ENCODE data around the gene SRC.
A peak's percentile ranks its signal among the peaks of the same experiment; 100 is the strongest.

SRC gene

DNA sequence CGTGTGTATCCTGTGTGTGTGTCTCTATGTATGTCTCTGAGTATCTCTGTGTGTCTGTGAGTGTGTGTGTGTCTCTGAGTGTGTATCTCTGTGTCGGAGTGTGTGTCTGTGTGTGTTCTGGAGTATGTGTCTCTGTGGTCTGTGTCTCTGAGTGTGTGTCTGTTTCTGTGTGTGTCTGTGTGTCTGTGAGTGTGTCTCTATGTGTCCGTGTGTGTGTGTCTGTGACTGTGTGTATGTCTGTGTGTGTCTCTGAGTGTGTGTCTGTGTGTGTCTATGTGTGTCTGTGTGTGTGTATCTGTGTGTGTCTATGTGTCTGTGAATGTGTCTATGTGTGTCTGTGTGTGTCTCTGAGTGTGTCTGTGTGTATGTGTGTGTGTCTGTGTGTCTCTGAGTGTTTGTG lies 73.4 kb downstream of the SRC start:
- Histone ChIP-seq H3K36me3 (ENCODE audit: insufficient read depth, low read length) (no peaks in the 10 kb centered on the region), H3K4me3 (no peak overlapping the region), H3K27ac (no peak overlapping the region), H3K9me3 (ENCODE audit: low read depth, low read length) (no peaks in the 10 kb centered on the region), H3K9ac (ENCODE audit: insufficient read length) (no peak overlapping the region)
- TF ChIP-seq EZH2 (IDR thresholded peaks at IDR 0.05) (no peak), FOXP2 (optimal IDR thresholded peaks at IDR 0.05; ENCODE audit: control extremely low read depth, extremely low read length, insufficient read depth) (no peak), POLR2AphosphoS5 (IDR thresholded peaks at IDR 0.05; ENCODE audit: borderline replicate concordance, low read depth, low read length) (no peak)
- DNase-seq (ENCODE audit: low read depth, low spot score): no peak

DNA sequence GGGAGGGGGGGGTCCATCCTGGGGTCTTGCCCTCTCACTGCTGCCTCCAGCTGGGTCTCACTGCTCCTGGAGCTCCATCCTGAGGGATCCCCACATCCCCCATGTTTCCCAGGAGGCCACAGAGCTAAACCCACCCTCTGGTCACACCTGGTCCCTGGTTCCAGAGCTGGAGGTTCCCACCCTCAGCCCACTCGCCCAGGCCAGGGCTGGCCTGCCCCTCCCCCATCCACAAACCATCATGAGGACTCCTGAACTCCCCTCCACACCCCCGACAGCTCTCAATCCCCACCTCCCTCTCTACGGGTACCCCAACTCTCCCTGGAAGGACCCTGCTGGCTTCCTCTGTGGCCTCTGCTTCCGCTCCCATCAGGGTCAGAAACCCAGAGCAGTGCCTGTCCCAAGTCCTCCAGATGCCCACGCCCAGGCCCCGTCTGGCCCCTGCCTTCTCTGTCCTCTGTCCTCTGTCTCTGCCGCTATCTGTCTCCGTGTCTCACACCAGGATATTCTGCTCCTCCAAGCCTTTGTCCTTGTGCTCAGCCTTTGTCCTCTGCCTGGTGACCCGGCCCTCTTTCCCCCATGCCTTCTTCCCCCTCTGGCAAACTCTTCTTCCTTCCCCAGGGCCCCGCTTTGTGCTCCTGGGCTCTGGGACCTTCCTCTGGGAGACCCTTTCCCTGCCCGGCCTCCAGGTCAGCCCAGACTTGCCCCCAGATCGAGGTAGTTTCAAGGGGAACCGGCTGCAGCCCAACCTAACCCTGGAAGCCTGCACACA lies 74.0 kb downstream of the SRC start:
- TF ChIP-seq FOXP2 (optimal IDR thresholded peaks at IDR 0.05; ENCODE audit: control extremely low read depth, extremely low read length, insufficient read depth): no peak
- TF ChIP-seq POLR2AphosphoS5 (IDR thresholded peaks at IDR 0.05; ENCODE audit: borderline replicate concordance, low read depth, low read length): no peak
- no peak for TF ChIP-seq EZH2 (IDR thresholded peaks at IDR 0.05)
- H3K9ac ChIP-seq (ENCODE audit: insufficient read length): no peak overlapping the region
- H3K4me3 ChIP-seq: no peak overlapping the region
- DNase-seq (ENCODE audit: low read depth, low spot score): no peak
- no peaks in the 10 kb centered on the region for H3K9me3 ChIP-seq (ENCODE audit: low read depth, low read length)
- no peak overlapping the region for H3K27ac ChIP-seq
- H3K36me3 ChIP-seq (ENCODE audit: insufficient read depth, low read length): no peaks in the 10 kb centered on the region

DNA sequence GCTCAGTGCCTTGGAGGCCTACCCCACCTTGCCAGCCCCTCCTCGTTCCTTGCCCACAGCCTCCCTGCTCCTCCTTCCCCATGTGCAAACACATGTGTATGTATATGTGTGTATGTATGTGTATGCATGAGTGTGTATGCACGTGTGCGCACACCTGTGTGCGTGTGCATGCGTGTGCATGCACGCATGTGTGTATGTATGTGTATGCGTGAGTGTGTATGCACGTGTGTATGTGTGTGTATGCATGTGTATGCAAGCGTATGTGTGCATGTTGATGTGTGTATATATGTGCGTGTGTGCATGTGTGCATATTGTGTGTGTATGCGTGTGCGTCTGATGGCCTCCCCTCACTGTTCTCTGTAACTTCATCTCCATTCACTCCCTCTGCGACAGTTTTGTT lies 74.7 kb downstream of the SRC start:
- Histone ChIP-seq H3K4me3 (no peak overlapping the region), H3K9me3 (ENCODE audit: low read depth, low read length) (no peaks in the 10 kb centered on the region), H3K27ac (no peak overlapping the region), H3K9ac (ENCODE audit: insufficient read length) (no peak overlapping the region), H3K36me3 (ENCODE audit: insufficient read depth, low read length) (no peaks in the 10 kb centered on the region)
- DNase-seq (ENCODE audit: low read depth, low spot score): no peak
- no peak for TF ChIP-seq FOXP2 (optimal IDR thresholded peaks at IDR 0.05; ENCODE audit: control extremely low read depth, extremely low read length, insufficient read depth)
- TF ChIP-seq POLR2AphosphoS5 (IDR thresholded peaks at IDR 0.05; ENCODE audit: borderline replicate concordance, low read depth, low read length): no peak
- no peak for TF ChIP-seq EZH2 (IDR thresholded peaks at IDR 0.05)

- TF ChIP-seq POLR2AphosphoS5 (IDR thresholded peaks at IDR 0.05; ENCODE audit: borderline replicate concordance, low read depth, low read length) (no peak), FOXP2 (optimal IDR thresholded peaks at IDR 0.05; ENCODE audit: control extremely low read depth, extremely low read length, insufficient read depth) (no peak), EZH2 (IDR thresholded peaks at IDR 0.05) (no peak)
- no peak overlapping the region for H3K4me3 ChIP-seq
- no peaks in the 10 kb centered on the region for H3K36me3 ChIP-seq (ENCODE audit: insufficient read depth, low read length)
- H3K27ac ChIP-seq: no peak overlapping the region
- DNase-seq (ENCODE audit: low read depth, low spot score): no peak
- H3K9ac ChIP-seq (ENCODE audit: insufficient read length): no peak overlapping the region
- H3K9me3 ChIP-seq (ENCODE audit: low read depth, low read length): no peaks in the 10 kb centered on the region
Measured at GRCh38 chr20:37421060-37421905, 75.3 kb downstream of the SRC start.

DNA sequence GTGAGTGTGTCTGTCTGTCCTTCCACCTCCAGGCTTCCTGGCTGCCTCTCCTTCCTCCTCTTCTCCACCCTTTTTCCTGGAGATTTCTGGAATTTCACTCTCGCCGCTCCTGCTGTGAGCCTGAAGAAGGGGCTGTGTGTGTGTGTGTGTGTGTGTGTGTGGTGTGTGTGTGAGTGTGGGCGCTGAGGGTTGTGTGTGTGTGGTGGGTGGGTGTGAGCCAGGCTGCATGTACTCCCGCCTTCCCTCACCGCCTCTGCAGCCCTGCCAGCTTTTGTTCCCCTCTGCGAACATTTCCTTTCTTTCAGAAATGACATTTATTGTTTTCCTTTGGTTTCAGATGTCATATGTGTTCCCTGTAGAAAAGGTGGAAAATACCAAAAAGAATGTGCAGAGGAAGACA lies 76.0 kb downstream of the SRC start:
- Histone ChIP-seq H3K9me3 (ENCODE audit: low read depth, low read length) (no peaks in the 10 kb centered on the region), H3K27ac (no peak overlapping the region), H3K36me3 (ENCODE audit: insufficient read depth, low read length) (no peaks in the 10 kb centered on the region), H3K4me3 (peak overlapping the region; percentile 45), H3K9ac (ENCODE audit: insufficient read length) (no peak overlapping the region)
- no peak for DNase-seq (ENCODE audit: low read depth, low spot score)
- TF ChIP-seq POLR2AphosphoS5 (IDR thresholded peaks at IDR 0.05; ENCODE audit: borderline replicate concordance, low read depth, low read length): no peak
- no peak for TF ChIP-seq FOXP2 (optimal IDR thresholded peaks at IDR 0.05; ENCODE audit: control extremely low read depth, extremely low read length, insufficient read depth)
- no peak for TF ChIP-seq EZH2 (IDR thresholded peaks at IDR 0.05)

- Histone ChIP-seq H3K9ac (ENCODE audit: insufficient read length) (no peak overlapping the region), H3K27ac (no peak overlapping the region), H3K4me3 (no peak overlapping the region), H3K9me3 (ENCODE audit: low read depth, low read length) (no peaks in the 10 kb centered on the region), H3K36me3 (ENCODE audit: insufficient read depth, low read length) (no peaks in the 10 kb centered on the region)
- DNase-seq (ENCODE audit: low read depth, low spot score): no peak
- TF ChIP-seq POLR2AphosphoS5 (IDR thresholded peaks at IDR 0.05; ENCODE audit: borderline replicate concordance, low read depth, low read length) (no peak), FOXP2 (optimal IDR thresholded peaks at IDR 0.05; ENCODE audit: control extremely low read depth, extremely low read length, insufficient read depth) (no peak), EZH2 (IDR thresholded peaks at IDR 0.05) (no peak)
Measured at GRCh38 chr20:37422791-37423286, 76.9 kb downstream of the SRC start.

GRCh38 chr20:37423545-37423944 lies 77.6 kb downstream of the SRC start:
- no peak for DNase-seq (ENCODE audit: low read depth, low spot score)
- no peak overlapping the region for H3K4me3 ChIP-seq
- TF ChIP-seq FOXP2 (optimal IDR thresholded peaks at IDR 0.05; ENCODE audit: control extremely low read depth, extremely low read length, insufficient read depth): no peak
- no peak for TF ChIP-seq EZH2 (IDR thresholded peaks at IDR 0.05)
- no peak for TF ChIP-seq POLR2AphosphoS5 (IDR thresholded peaks at IDR 0.05; ENCODE audit: borderline replicate concordance, low read depth, low read length)
- H3K36me3 ChIP-seq (ENCODE audit: insufficient read depth, low read length): no peaks in the 10 kb centered on the region
- H3K9ac ChIP-seq (ENCODE audit: insufficient read length): no peak overlapping the region
- no peak overlapping the region for H3K27ac ChIP-seq
- no peaks in the 10 kb centered on the region for H3K9me3 ChIP-seq (ENCODE audit: low read depth, low read length)

- Histone ChIP-seq H3K4me3 (no peak overlapping the region), H3K9ac (ENCODE audit: insufficient read length) (no peak overlapping the region), H3K27ac (no peak overlapping the region), H3K36me3 (ENCODE audit: insufficient read depth, low read length) (no peaks in the 10 kb centered on the region), H3K9me3 (ENCODE audit: low read depth, low read length) (no peaks in the 10 kb centered on the region)
- no peak for DNase-seq (ENCODE audit: low read depth, low spot score)
- TF ChIP-seq EZH2 (IDR thresholded peaks at IDR 0.05) (no peak), POLR2AphosphoS5 (IDR thresholded peaks at IDR 0.05; ENCODE audit: borderline replicate concordance, low read depth, low read length) (no peak), FOXP2 (optimal IDR thresholded peaks at IDR 0.05; ENCODE audit: control extremely low read depth, extremely low read length, insufficient read depth) (no peak)
Measured at GRCh38 chr20:37424062-37424851, 78.3 kb downstream of the SRC start.
